Progenitor cell of endocrine pancreas (in vitro differentiated cells): Measurements from ENCODE around the gene MICB. TPM values are rescaled to one million over a fixed set of nuclear protein-coding genes. Genes with fewer than 3 reads are reported as not detected.
A peak's percentile ranks its signal among the peaks of the same experiment; 100 is the strongest.
"Not testable (repeated sequence)": the region's sequence is repeated elsewhere in the genome, so short reads cannot be mapped to it uniquely, and the experiment has no call there.

Experiments
- DNase-seq: peaks from one replicate; pipeline ENCODE4 v3.0.0; 2021; ENCODE audit warnings: low spot score; ENCODE audit not compliant: unreplicated experiment
- H3K27ac Mint-ChIP-seq: 2 replicates; pipeline ENCODE4 v1.8.0; 2021; ENCODE audit warnings: mild to moderate bottlenecking, moderate library complexity, mixed read lengths
- H3K27me3 Mint-ChIP-seq: 2 replicates; pipeline ENCODE4 v1.8.0; 2021; ENCODE audit warnings: mixed read lengths
- H3K36me3 Mint-ChIP-seq: 2 replicates; pipeline ENCODE4 v1.8.0; 2022; ENCODE audit warnings: mixed read lengths; ENCODE audit not compliant: insufficient read depth
- H3K4me1 Mint-ChIP-seq: 2 replicates; pipeline ENCODE4 v1.8.0; 2021; ENCODE audit warnings: low read depth, mixed read lengths
- H3K4me3 Mint-ChIP-seq: 2 replicates; pipeline ENCODE4 v1.8.0; 2021; ENCODE audit warnings: low read depth, mild to moderate bottlenecking, moderate library complexity, mixed read lengths
- H3K9me3 Mint-ChIP-seq: 2 replicates; pipeline ENCODE4 v1.8.0; 2021; ENCODE audit warnings: low read depth, mixed read lengths
- CTCF ChIP-seq: fragments of 200-600 bp; sonication (generic); IDR thresholded peaks from one replicate; pipeline ENCODE4 v1.5.0; 2021; ENCODE audit warnings: antibody characterized with exemption, mild to moderate bottlenecking; ENCODE audit not compliant: unreplicated experiment
- total RNA-seq: library from RNA; stranded (reverse); gene quantifications from 2 replicates; pipeline ENCODE4 v1.2.1, GENCODE V29; 2021

MICB gene
- total RNA-seq, 1 donor from 2014 or later: 0.43 TPM

GRCh38 chr6:31551371-31551770 is 53.4 kb downstream of the MICB start:
- H3K27me3 Mint-ChIP-seq, H3K27ac Mint-ChIP-seq, DNase-seq, H3K36me3 Mint-ChIP-seq, H3K9me3 Mint-ChIP-seq, H3K4me3 Mint-ChIP-seq: not testable (repeated sequence)
- TF ChIP-seq CTCF: peak; percentile 33
- H3K4me1 Mint-ChIP-seq: peaks cover 13% of the 10 kb centered on the region

GRCh38 chr6:31556307-31556706 is 58.4 kb downstream of the MICB start:
- Mint-ChIP-seq H3K9me3 (no peaks in the 10 kb centered on the region), H3K36me3 (peaks cover 12% of the 10 kb centered on the region), H3K27ac (no peak overlapping the region), H3K4me3 (no peak overlapping the region), H3K27me3 (no peaks in the 10 kb centered on the region), H3K4me1 (no peaks in the 10 kb centered on the region)
- no peak for TF ChIP-seq CTCF
- no peak for DNase-seq

- Mint-ChIP-seq H3K27ac (no peak overlapping the region), H3K4me3 (no peak overlapping the region), H3K9me3 (no peaks in the 10 kb centered on the region), H3K4me1 (no peaks in the 10 kb centered on the region), H3K36me3 (peaks cover 14% of the 10 kb centered on the region), H3K27me3 (no peaks in the 10 kb centered on the region)
- no peak for TF ChIP-seq CTCF
- DNase-seq: no peak
Measured at GRCh38 chr6:31557443-31558317, 59.7 kb downstream of the MICB start.

GRCh38 chr6:31558318-31558625 is 60.3 kb downstream of the MICB start:
- no peak overlapping the region for H3K4me3 Mint-ChIP-seq

More at GRCh38 chr6:31558318-31558625, 60.3 kb downstream of the MICB start:
- H3K4me1 Mint-ChIP-seq: no peaks in the 10 kb centered on the region
- no peak overlapping the region for H3K27ac Mint-ChIP-seq
- no peak for TF ChIP-seq CTCF
- peaks cover 14% of the 10 kb centered on the region for H3K36me3 Mint-ChIP-seq
- no peaks in the 10 kb centered on the region for H3K9me3 Mint-ChIP-seq
- no peaks in the 10 kb centered on the region for H3K27me3 Mint-ChIP-seq
- no peak for DNase-seq
